ENCODE measurements around the gene DEFB131A. TPM values are rescaled to one million over a fixed set of nuclear protein-coding genes. Genes with fewer than 3 reads are reported as not detected.
"Not testable (repeated sequence)": the region's sequence is repeated elsewhere in the genome, so short reads cannot be mapped to it uniquely, and the experiment has no call there.

Gene DEFB131A
- total RNA-seq, 6 experiments from 2014 or later = not detected

- WGBS (ENCODE audit: insufficient coverage, low coverage, low lambda C conversion rate, missing lambda C conversion rate) = 60% methylated on average over 3 of the region's 11 CpGs
- H3K9me3 ChIP-seq; H3K4me3 ChIP-seq; H3K27ac ChIP-seq; intact Hi-C loops (cut with DNase I); ATAC-seq; H3K27me3 ChIP-seq; H3K4me1 ChIP-seq; DNase-seq; H3K36me3 ChIP-seq: not testable (repeated sequence)
Measured at GRCh38 chr4:9494256-9495035, 50.2 kb downstream of the DEFB131A start.

- intact Hi-C loops (cut with DNase I); ATAC-seq; H3K4me1 ChIP-seq; H3K4me3 ChIP-seq; H3K36me3 ChIP-seq; H3K27ac ChIP-seq; H3K9me3 ChIP-seq; H3K27me3 ChIP-seq: not testable (repeated sequence)
- peak in 2 of 3 donors; percentile 49 to 58 for DNase-seq
- WGBS (ENCODE audit: insufficient coverage, low coverage, low lambda C conversion rate, missing lambda C conversion rate) = 10% methylated on average over 2 of the region's 12 CpGs
- TF ChIP-seq CTCF (IDR thresholded peaks at IDR 0.05) = peak in 3 of 4 donors; percentile 20 to 39 (median 25)
Measured at GRCh38 chr4:9495443-9495842, 51.2 kb downstream of the DEFB131A start.

- H3K27me3 ChIP-seq; H3K4me1 ChIP-seq; H3K36me3 ChIP-seq; ATAC-seq; H3K9me3 ChIP-seq; intact Hi-C loops (cut with DNase I); H3K4me3 ChIP-seq; H3K27ac ChIP-seq: not testable (repeated sequence)
- WGBS (ENCODE audit: insufficient coverage, low coverage, low lambda C conversion rate, missing lambda C conversion rate) = 4% methylated on average over 14 of the region's 86 CpGs
- peak in 1 of 3 donors; percentile 33 for DNase-seq
Measured at GRCh38 chr4:9497575-9498467, 53.6 kb downstream of the DEFB131A start.

GRCh38 chr4:9498468-9499040, 54.3 kb downstream of the DEFB131A start:
- H3K36me3 ChIP-seq; H3K4me1 ChIP-seq; H3K27ac ChIP-seq; H3K9me3 ChIP-seq; intact Hi-C loops (cut with DNase I); H3K27me3 ChIP-seq; H3K4me3 ChIP-seq; ATAC-seq: not testable (repeated sequence)
- WGBS (ENCODE audit: insufficient coverage, low coverage, low lambda C conversion rate, missing lambda C conversion rate) = 22% methylated on average over 12 of the region's 33 CpGs
- DNase-seq = peak in 1 of 3 donors; percentile 41

GRCh38 chr4:9499974-9500487, 55.8 kb downstream of the DEFB131A start:
- H3K27ac ChIP-seq; H3K4me3 ChIP-seq; H3K27me3 ChIP-seq; intact Hi-C loops (cut with DNase I); H3K36me3 ChIP-seq; ATAC-seq; H3K9me3 ChIP-seq; H3K4me1 ChIP-seq: not testable (repeated sequence)
- peak in 1 of 3 donors; percentile 43 for DNase-seq
- 81% methylated on average over 4 of the region's 16 CpGs for WGBS (ENCODE audit: insufficient coverage, low coverage, low lambda C conversion rate, missing lambda C conversion rate)

Small RNA genes within 50 kb of the gene (small RNA-seq; reads per million reads assigned to genes)
- 0 reads per million in 2 experiments for gene RNA5SP153

Other genes with a start within 250 kb of the DEFB131A start
- not detected for gene USP17L10, start 233.8 kb upstream of the DEFB131A start, total RNA-seq
- gene USP17L11, start 229.0 kb upstream of the DEFB131A start, total RNA-seq = not detected
- gene USP17L12, start 224.3 kb upstream of the DEFB131A start, total RNA-seq = not detected
- not detected for gene USP17L13, start 219.5 kb upstream of the DEFB131A start, total RNA-seq
- gene USP17L15, start 210.0 kb upstream of the DEFB131A start, total RNA-seq = not detected
- gene USP17L17, start 200.5 kb upstream of the DEFB131A start, total RNA-seq = not detected
- gene USP17L18, start 195.8 kb upstream of the DEFB131A start, total RNA-seq = not detected
- not detected for gene USP17L19, start 191.0 kb upstream of the DEFB131A start, total RNA-seq
- gene USP17L20, start 186.3 kb upstream of the DEFB131A start, total RNA-seq = not detected
- gene USP17L21, start 181.5 kb upstream of the DEFB131A start, total RNA-seq = not detected
- gene USP17L22, start 176.8 kb upstream of the DEFB131A start, total RNA-seq = not detected
- gene USP17L24, start 119.2 kb upstream of the DEFB131A start, total RNA-seq = not detected
- not detected for gene USP17L25, start 114.5 kb upstream of the DEFB131A start, total RNA-seq
- gene USP17L26, start 109.8 kb upstream of the DEFB131A start, total RNA-seq = not detected
- gene USP17L5, start 105.0 kb upstream of the DEFB131A start, total RNA-seq = not detected
- gene USP17L27, start 100.3 kb upstream of the DEFB131A start, total RNA-seq = not detected
- gene USP17L28, start 95.5 kb upstream of the DEFB131A start, total RNA-seq = not detected
- gene USP17L29, start 90.8 kb upstream of the DEFB131A start, total RNA-seq = not detected
- not detected for gene USP17L30, start 81.3 kb upstream of the DEFB131A start, total RNA-seq

All from right lobe of liver (tissue), 6 donors.